NK-92 (cell line): ENCODE results near the gene TMEM80.
"Not testable (repeated sequence)": the region's sequence is repeated elsewhere in the genome, so short reads cannot be mapped to it uniquely, and the experiment has no call there.

Source experiments
- DNase-seq: peaks from one replicate; lab custom pipeline; 2025; ENCODE audit not compliant: unreplicated experiment; lab: John Stamatoyannopoulos, UW

TMEM80 gene

DNA sequence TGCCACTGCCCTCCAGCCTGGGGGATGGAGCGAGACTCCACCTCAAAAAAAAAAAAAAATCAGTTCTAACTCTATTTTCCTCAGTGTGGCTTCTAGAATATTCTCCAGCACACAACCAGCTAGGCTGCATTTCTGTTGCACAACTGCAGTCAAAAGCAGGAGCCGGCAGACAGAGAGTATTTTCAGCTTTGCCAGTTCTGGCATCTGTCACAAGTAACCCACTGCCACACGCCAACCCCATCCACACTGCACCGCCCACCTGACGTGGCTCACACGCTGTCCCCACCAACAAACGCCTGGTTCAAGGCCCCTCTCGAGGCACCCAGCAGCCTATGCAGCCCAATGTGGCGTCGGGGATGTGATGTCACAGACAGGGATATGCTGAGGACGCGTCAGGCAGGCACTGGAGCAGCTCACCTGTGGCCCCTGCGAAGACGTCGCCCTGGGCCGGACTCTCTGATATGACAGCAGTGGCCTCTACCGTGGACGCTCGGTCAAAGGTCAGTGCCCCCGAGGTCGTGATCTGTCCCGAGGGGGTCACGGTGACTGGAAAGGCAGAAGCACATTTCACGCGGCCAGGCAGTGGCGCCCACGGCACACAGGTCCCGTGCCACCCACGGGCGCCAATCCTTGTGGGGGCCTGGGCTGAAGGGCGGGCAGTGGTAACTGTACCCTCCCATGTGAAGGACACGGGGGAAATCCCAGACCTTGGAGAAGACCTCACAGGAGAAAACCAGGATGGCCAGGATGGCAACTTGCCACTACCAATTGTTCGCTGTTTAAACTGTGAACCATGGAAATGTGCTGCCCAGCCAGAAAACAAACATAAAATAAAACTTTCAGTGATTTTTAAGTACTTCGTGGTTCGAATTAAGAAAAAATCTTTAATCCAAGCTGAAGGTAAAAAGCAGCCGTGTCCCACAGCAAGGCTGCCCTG, 16.1 kb upstream of the TMEM80 start:
- no peak for DNase-seq

DNA sequence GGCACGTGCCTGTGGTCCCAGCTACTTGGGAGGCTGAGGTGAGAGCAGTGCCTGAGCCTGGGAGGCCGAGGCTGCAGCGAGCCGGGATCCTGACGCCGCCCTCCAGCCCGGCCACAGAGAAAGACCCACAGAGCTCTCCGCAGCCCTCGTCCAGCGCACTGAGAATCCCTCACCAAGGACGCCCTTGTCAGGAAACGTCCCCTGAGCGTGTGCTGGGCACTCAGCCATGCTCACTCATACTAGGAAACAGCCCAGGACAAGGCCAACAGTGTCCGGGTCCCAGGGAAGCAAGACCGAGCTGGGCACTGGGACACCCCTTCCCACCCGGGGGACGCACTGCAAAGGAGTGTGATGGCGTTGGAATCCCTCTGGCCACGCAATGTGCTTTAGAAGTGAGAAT, 15.1 kb upstream of the TMEM80 start:
- no peak for DNase-seq

DNA sequence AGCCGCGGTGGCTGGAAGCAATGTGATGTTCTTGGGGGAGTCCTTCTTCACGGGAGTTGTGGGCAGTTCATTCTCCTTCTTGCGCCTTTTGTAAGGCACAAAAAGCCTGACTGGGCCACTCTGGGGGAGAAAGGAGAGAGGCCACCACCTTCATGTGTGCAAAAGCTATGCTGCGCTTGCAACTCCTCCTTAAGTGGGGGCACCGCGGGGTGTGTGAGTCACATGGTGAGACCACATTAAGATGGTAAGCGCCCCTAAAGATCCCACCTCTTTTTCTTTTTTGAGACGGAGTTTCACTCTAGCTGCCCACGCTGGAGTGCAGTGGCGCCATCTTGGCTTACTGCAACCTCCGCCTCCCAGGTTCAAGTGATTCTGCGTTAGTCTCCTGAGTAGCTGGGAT, 14.6 kb upstream of the TMEM80 start:
- DNase-seq: no peak

DNA sequence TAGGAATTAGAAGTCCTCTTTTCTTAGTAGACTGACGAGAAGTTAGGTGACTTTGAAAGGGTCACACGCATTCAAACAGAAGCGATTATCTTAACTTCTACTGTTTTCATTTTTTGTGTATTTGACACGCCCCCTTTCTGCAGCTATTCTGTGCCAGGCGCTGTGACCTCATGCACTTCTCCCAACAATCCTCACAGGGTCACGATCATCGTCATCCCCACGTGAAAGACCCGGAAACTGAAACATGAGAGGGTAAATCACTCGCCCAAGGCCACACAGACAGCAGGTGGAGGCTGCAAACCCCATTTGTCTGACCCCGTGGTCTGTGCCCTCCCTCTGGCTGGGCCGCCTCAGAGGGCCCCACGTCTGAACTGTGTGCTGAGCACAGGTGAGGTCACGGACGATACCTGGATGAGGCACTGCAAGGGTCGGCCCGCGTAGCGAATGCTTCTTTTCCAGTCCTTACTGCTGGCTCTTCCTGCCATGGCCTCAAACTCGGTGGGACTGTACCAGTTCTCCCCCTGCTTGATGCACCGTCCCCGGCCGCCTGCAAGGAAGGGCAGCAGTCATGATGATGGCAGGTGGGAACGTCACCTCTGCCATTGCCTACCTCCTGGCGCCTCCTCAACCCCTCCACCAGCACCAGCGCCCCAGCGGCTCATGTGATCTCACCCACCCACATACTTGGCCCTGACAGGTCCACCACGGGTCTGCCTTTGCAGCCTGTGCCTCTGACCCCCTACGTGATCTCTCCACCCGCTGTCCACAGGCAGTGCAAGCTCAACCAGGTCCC, 9.0 kb upstream of the TMEM80 start:
- no peak for DNase-seq

DNA sequence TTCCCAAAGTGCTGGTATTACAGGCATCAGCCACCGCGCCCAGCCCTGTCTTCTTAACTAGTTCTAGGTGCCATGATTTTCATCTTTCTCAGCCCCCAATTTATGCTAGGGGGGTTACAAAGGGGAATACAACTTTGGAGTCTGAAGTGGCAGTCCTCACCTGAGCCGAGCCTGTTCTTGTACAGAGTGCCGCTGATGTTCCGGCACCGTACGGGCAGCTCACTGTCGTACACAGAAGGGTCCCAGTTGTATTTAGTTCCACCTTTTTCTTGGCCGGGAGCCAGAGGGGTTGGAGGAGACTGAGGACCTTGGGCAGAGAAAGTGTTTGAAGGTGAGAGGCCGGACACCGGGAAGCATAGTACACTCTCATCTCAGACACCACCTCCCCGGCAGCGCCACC, 7.9 kb upstream of the TMEM80 start:
- DNase-seq: no peak

DNA sequence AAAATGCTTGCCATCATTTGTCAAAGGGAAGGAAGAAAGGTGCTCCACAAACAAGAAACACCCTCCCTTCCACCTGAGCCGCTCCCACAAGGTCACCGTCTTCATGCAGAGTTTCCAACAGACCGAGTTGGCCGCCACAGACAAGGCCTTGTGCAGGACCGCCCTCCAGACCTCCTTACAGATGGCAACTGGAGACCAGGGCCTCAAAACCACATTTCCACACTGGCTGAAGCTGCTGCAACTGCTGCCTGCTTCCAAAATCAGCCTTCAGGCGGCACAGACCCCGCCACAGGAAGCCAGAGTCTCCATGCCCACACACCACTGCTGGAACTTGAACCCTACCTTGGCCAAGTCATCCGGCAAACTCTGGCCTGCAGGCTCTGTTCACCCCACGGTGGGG, 6.9 kb upstream of the TMEM80 start:
- no peak for DNase-seq

DNA sequence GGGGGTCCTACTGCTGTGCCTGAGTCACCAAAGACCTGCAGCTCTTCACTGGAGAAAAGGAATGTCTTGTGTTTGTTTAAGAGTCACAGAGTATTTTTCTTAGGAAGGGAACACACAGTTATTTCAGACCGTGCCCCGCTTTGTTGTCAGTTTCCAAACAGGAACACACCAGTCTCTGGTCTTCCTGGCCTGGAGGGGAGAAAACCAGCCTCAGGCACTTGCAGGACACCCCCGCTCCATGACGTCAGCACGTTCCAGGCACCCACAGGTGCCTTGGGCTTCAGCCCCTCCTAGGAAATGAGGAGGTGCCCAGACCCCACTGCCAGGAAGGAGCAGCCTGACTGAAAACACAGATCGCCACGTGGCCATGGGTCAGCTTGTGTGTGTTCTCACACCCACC, 6.0 kb upstream of the TMEM80 start:
- DNase-seq: no peak

DNA sequence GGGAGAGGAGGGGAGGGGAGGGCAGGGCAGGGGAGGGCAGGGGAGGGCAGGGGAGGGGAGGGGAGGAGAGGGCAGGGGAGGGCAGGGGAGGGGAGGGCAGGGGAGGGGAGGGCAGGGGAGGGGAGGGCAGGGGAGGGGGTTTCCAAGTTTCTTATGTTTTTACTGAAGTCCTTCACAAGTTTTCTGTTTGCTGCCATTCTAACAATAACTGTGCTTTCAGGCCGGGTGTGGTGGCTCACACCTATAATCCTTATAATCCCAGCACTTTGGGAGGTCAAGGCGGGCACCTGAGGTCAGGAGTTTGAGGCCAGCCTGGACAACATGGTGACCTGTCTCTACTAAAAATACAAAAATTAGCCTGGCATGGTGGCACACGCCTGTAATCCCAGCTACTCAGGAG, 5.4 kb upstream of the TMEM80 start:
- DNase-seq: not testable (repeated sequence)

DNA sequence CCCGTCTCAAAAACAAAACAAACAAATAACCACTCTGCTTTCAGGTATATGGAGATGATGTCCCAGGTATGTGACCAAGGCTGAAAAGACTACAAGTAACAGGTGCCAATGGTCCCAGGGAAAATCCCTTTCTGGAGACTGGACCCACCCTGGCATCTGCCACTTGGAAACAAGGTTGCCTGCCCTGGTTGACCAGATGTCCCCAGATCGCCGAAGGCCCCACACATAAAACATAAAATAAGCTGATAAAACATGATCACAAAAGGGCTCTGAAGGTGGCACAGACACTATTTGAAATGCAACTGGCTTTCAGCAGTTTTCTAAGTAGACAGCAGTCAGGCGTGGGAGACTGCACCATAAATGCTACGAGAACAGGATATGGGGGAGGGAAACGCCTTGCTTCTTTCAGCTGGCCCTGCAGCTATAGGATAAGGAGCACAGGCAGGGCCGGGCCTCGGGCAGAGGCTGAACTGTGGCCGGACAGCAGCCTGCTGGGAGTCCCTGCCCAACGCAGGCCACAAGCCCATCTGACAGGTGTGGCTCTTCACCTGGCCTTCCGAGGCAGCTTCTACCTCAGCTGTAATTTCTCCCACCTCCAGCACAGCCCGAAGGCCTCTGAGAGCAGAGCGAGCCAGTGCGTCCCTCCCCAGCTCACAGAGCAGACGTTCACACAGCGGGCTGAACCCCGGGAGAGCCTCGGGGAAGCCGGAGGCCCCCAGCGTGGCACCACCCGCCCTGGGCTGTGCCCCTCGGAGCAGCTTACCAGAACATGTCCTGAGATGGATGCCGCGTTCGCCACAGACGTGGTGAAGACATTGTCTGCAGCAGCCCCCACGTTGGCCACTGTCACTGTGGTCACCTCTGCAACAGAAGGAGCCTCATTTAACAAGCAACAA, 4.6 kb upstream of the TMEM80 start:
- DNase-seq: no peak

DNA sequence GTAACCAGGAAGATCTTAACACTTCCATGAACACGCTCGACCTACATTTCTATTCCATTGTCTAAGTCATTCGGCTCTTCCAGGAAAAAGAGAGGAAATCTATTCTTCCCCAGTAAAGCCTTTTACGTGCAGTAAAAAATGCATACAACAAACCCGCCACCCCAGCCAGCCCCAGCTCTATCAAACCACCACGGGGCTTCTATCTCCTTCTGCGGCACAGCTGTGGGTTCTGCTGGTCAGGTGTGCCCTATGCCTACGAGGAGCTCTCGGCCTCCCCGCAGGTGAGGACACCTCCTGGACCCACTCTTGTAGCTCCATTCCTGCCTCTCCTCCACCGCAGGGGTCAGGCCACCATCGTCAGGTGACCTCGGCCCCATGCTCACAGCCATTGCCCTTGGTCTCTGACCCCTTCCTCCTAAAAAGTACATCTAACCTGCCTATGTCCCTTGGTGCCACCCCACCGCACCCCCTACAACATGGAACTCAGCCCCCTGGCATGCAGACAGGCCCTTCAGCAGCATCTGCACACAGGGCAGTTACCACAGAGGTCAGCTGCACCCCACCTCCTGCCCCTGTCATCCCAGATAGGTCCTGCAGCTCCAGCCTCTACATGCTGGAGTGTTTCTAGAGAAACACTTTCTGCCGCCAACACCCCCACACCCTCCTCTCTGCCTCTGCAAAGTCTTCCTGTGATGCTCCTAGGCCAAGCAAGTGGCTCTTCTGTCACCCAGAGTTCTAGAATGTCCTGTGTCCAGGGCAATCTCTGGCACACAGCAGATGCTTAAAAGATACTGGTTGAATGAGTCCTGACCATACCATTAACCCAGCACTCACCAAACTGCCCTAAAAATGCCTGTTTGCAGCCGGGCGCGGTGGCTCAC, 3.7 kb upstream of the TMEM80 start:
- no peak for DNase-seq

DNA sequence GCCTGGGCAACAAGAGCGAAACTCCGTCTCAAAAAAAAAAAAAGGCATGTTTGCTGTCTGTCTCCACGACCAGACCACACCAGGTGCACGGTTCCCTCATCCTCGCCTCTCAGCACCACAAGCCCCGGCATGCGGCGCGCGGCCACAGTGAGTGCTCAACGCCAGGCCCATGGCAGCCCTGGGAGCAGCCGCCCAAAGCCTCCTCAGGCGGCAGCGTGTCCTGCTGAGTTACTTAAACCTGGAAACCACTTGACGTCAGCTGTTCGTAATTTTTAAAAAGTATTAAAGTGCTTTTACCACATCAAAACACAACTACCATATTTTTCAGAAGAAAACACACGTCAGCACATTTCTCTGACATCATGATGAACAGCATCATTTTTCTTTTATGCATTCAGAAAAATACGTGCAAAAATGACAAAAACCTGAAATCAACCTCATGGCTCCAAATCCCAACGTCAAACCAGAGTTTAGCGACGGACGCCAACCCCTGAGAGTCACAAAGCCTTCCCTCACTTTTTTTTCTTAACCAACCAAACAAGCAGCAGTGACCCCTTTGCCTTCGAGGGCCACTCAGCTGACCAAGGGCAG, 2.7 kb upstream of the TMEM80 start:
- no peak for DNase-seq

DNA sequence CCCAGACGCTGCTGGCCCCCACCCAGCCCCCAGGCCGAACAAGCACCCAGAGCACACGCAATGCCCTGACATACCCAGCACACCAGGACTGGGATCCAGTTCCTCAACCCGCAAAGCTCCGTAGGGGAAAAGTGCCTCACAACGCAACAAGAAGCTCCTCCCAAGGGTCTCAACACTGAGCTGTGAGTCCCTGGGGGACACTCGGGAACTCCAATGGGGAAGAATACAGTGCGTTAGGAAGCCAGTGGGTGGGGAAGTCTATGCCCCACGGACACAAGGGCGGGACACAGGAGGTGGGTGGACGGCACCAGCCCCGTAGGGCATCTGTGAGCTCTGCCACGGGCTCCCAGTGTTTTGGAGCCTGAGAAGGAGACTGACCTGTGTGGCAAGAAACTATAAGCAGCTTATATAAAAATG, 2.2 kb upstream of the TMEM80 start:
- no peak for DNase-seq

DNA sequence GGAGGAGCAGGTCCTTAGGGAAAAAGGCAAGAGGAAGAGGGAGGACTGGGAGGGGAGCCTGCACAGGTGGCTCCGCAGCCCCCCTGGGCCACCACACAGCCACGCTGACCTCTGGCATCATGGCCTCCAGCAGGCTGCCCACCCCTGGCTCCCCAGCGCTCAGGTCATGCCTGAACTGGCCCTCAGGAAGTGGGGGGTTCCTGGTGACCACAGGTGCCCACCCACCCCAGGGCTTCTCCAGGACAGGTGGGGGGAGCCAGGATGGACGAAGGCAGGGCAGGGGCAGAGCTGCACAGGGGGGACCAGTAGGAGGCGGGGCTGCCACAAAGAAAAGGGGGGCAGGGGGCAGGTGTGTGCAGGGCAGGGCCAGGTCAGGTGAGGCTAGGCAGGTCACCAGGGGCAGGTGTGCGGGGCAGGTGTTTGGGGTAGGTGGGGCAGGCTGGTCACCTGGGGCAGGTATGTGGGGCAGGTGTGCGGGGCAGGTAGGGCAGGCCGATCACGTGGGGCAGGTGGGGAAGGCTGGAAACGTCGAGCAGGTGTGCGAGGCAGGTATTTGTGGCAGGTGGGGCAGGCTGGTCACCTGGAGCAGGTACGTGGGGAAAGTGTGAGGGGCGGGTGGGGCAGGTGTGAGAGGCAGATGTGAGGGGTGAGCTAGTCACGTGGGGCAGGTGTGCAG, 1.6 kb upstream of the TMEM80 start:
- no peak for DNase-seq

DNA sequence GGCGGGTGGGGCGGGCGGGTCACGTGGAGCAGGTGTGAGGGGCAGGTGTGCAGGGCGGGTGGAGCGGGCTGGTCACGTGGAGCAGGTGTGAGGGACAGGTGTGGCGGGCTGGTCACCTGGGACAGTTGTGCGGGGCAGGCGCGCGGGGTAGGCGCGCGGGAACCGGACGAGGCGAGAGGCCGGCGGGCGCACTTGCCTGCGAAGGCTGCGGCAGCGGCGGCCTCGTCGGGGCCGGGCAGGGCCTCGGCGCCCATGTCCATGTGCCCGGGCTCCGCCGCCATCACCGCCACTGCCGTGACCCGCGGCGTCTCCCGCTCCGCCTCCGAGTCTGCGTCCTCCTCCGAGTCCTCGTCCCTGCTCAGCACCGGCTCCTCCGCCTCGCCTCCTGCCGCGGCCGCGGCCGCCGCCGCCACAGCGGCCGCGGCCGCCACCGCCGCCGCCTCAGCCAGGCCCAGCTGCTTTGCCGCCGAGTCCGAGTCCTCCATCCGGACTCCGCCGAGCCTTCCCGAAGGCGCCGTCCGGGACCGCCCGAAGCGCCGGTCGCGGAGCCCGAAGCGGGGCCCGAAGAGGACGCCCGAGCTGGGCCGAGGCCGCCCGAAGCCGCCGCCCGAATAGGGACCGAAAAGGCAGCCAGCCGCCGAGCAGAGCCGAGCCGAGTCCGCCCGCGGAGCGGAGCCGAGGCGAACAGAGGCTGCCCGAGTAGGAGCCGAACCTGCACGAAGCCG, 891 bp upstream of the TMEM80 start, which contains the start of gene DEAF1:
TSS of gene DEAF1 (minus strand) at position 660 of the 725 bp plus-strand sequence. CDS start at position 485, 175 bp downstream.
- peak; percentile 90 for DNase-seq

DNA sequence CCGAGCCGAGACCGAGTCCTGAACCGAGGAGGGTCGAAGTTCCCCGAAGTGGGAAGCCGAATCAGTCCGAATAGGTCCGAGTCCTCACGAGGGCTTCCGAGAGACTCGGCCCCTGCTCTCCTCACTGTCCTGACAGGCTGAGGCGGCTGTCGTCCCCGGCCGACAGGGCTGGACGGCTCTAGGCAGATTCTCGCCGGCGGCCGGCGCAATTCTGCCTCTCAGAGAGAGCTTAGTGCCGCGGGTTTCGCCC, 403 bp upstream of the TMEM80 start:
- DNase-seq: no peak

DNA sequence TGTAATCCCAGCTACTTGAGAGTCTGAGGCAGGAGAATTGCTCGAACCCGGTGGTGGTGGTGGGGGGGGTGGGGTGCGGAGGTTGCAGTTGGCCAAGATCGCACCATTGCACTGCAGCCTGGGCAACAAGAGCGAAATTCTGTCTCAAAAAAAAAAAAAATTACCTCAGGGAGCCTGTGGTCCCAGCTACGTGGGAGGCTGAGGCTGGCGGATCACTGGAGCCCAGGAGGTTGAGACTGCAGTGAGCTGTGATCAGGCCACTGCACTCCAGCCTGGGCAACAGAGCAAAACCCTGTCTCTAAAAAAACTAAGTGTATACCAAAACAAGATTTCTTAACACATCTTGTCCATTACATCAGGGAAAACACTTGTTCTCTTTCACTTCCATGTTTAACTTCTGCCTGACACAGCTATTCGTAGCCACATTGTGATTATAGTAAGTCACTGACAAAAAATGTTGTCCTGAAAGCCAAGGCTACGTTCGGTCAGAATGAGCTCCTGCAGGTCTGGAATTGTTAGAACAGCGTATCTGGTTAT, 1.4 kb downstream of the TMEM80 start:
- DNase-seq: no peak

DNA sequence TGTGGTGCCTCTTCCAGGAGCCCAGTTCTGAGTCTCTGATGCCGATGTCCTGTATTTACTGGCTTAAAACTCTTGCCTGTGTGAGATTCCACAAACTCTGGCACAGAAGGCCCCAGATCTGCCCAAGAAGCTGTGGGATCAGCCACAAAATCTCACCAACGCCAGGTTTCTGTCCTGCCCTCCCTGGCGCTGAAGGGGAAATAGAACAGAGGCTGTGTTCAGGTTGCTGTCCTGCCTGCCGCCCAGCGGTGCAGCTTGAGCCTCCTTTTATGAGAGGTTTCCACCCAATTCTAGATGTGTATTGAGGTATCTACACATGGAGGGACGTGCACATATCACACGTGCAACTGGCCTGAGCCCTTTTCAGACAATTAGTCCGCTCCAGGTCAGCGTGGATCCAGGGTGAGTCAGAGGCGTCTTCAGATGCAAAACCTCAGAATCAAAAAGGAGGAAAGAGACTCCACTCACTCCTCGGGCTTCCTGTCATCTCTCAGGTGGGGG, 2.2 kb downstream of the TMEM80 start:
- DNase-seq: no peak

DNA sequence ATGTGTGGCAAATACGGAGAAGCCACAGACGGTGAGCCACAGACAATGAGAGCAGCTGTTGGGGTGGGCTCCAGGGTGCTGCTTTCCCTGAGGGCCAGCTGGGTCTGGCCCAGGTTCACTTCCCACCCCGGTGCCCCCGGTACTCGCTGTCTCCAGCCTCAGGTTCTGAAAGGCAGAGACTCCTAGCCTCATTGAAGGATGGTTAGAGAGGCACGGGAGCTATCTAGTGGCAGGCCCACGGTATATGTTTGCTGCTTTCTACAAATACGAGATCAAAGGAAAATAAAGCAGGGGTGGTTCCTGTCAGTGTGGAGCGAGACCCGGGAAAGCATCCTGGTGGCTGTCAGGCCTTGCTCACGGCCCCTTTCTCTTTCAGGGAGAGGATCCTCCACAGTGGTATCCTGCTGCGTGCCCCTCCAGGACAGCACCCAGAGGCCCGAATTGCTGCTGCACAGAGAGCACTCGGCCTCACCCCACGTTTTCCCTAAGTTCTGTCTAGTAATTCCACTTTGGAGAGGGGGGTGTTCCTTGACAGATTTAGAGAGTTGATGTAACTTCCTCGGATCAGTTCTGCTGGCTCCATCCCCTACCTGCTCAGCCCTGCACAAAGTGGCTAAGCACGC, 3.0 kb downstream of the TMEM80 start:
- no peak for DNase-seq
